PFSK-1 (cell line): ENCODE results near the gene CCR7.

Source experiments
- FOXP2 ChIP-seq: optimal IDR thresholded peaks from 2 replicates; pipeline ENCODE3; 2011; ENCODE audit warnings: borderline replicate concordance, control low read depth, inconsistent platforms; ENCODE audit not compliant: insufficient read depth; ENCODE audit errors: extremely low read length, extremely low read depth
- POLR2AphosphoS5 ChIP-seq: IDR thresholded peaks from 2 replicates; pipeline ENCODE4 v1.6.1; 2012; ENCODE audit warnings: low read depth, mild to moderate bottlenecking, control low read depth, low read length, moderate library complexity
- REST ChIP-seq, 2 experiments: IDR thresholded peaks; 2 replicates each; pipeline versions ENCODE4 v1.6.1 to v1.8.0; 2011 to 2012; ENCODE audit warnings: low read depth in 2 of 2, low read length in 2 of 2, control low read depth in 1 of 2, inconsistent platforms in 1 of 2, mild to moderate bottlenecking in 1 of 2, moderate library complexity in 1 of 2; ENCODE audit not compliant: insufficient read depth in 1 of 2
- SIN3A ChIP-seq: IDR thresholded peaks from 2 replicates; pipeline ENCODE4 v1.6.1; 2012; ENCODE audit warnings: mild to moderate bottlenecking, low read length, moderate library complexity, borderline replicate concordance; ENCODE audit not compliant: insufficient read depth
- TAF1 ChIP-seq: IDR thresholded peaks from 2 replicates; pipeline ENCODE4 v1.6.1; 2012; ENCODE audit warnings: low read length, control low read depth, borderline replicate concordance; ENCODE audit not compliant: insufficient read depth

The CCR7 gene

DNA sequence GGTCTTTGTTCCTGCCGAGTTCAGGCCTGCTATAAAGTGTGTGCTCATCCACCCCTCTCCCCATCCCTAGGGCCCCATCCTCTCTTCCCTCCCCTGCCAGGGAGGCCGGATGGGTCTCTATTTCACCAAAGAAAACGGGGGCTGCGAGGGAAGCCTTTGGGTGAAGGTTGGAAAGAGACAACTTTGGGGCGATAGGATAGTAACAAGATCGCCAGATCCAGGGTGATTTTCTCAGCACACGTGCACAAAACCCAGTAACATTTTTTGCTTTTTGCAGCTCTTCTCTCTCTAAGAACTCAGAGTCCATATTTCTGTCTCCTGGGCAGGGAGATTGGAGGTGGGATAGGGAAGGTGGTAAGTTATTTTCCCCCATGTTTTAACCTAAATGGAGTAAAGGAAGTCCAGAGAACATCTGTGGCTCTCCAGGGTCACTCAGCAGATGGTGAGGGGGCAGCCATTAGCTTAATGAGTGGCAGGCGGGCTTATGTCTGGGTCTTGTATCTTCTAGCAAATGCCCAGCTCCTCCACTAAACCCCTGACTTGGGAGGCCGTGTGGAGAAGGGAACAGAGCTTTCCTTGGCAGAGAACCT lies 6.9 kb downstream of the CCR7 start:
- TF ChIP-seq TAF1 (no peak), REST (IDR thresholded peaks at IDR 0.05; ENCODE audit: insufficient read depth in 1 of 2, low read depth in 2 of 2, low read length in 2 of 2) (no peak), FOXP2 (no peak), POLR2AphosphoS5 (no peak), SIN3A (no peak)

- TF ChIP-seq SIN3A (no peak), POLR2AphosphoS5 (no peak), TAF1 (no peak), FOXP2 (no peak), REST (IDR thresholded peaks at IDR 0.05; ENCODE audit: insufficient read depth in 1 of 2, low read depth in 2 of 2, low read length in 2 of 2) (no peak)
Measured at GRCh38 chr17:40557531-40558299, 7.6 kb downstream of the CCR7 start.

DNA sequence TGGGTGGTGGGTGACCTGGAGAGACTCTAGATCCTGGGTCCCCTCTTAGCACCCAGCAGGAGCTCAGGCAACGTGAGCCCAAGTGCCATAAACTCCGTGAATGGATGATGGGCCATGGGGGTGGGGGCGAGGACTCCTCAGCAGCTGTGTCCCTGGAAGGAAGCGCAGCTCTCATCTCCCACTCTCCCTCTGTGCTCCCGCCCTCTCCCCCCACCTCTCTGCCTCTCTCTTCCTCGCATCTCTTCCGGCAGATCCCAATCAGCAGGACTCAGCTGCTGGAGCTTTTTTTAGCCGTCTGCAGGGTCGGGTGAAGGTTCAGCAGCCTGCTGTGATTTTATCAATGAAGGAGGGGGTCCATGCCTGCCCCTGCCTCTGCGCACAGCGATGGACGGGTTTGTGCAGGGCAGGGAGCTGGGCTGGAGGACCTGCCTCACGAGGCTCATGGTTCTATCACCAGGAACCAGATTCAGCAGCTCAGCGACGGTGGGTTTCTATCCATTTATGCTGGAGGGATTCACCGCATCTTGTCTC lies 8.3 kb downstream of the CCR7 start:
- TF ChIP-seq SIN3A (peak; percentile 92; the same call in 1 of the 2 replicates), FOXP2 (peak; percentile 90), TAF1 (peak; percentile 59; the same call in 1 of the 2 replicates), REST (IDR thresholded peaks at IDR 0.05; ENCODE audit: insufficient read depth in 1 of 2, low read depth in 2 of 2, low read length in 2 of 2) (peak in 1 of 2 experiments; percentile 65; a peak in 2 of 4 replicates), POLR2AphosphoS5 (peak; percentile 74)

DNA sequence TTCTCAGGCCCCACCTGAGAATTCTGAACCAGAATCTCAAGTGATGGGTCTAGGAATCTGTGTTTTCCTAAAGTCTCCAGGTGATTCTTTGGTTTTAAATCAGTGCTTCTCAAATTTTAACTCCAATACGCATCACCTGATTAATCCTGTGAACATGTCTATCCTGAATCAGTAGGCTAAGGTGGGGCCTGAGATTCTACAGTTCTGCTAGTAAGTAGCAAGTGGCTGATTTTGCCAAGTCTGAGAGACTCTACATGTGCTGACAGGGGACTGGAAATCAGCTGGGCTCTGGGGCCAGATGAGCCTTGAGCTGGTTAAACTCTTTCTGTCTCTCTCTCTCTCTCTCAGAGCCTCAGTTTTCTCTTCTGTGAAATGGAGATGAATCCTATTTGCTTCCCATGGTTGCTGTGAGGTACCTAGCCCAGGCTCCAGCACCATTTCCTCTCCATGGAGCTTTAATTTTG lies 9.0 kb downstream of the CCR7 start:
- TF ChIP-seq SIN3A (no peak), FOXP2 (no peak), POLR2AphosphoS5 (no peak), REST (IDR thresholded peaks at IDR 0.05; ENCODE audit: insufficient read depth in 1 of 2, low read depth in 2 of 2, low read length in 2 of 2) (no peak), TAF1 (no peak)
